Thoracic aorta (tissue), 2 donors: ENCODE results near the gene MRM3. TPM values are rescaled to one million over a fixed set of nuclear protein-coding genes. Genes with fewer than 3 reads are reported as not detected.
"Not testable (repeated sequence)": the region's sequence is repeated elsewhere in the genome, so short reads cannot be mapped to it uniquely, and the experiment has no call there.

Experiments used
- ATAC-seq: fragments of 150-250 bp; one replicate; pipeline ENCODE4 v1.8.0; 2017; ENCODE audit warnings: low read depth; ENCODE audit not compliant: insufficient number of reproducible peaks, low FRiP score
- DNase-seq: peaks from one replicate; pipeline ENCODE4 v3.0.0-alpha.2; 2020; ENCODE audit warnings: low spot score
- H3K27ac ChIP-seq, 2 donors: fragments of 200-600 bp; sonication (generic); 1 replicate in 1 of 2; 2 replicates in 1 of 2; pipeline ENCODE4 v1.5.1; 2016; ENCODE audit warnings: mild to moderate bottlenecking in 2 of 2, moderate library complexity in 2 of 2
- H3K27me3 ChIP-seq: fragments of 200-600 bp; sonication (generic); replicated peaks from 2 replicates; pipeline ENCODE4 v1.6.0; 2016; ENCODE audit warnings: mild to moderate bottlenecking; ENCODE audit not compliant: insufficient read depth
- H3K36me3 ChIP-seq: fragments of 200-600 bp; sonication (generic); one replicate; pipeline ENCODE4 v1.5.1; 2016
- H3K4me1 ChIP-seq, 2 donors: fragments of 200-600 bp; sonication (generic); 1 replicate in 1 of 2; 2 replicates in 1 of 2; pipeline versions ENCODE4 v1.5.1 to v1.6.0; 2016; ENCODE audit warnings: low read depth in 2 of 2, mild to moderate bottlenecking in 1 of 2; ENCODE audit not compliant: control insufficient read depth in 1 of 2
- H3K4me3 ChIP-seq: fragments of 200-600 bp; sonication (generic); 2 replicates; pipeline ENCODE4 v1.5.1; 2016; ENCODE audit warnings: mild to moderate bottlenecking
- H3K9me3 ChIP-seq: fragments of 200-600 bp; sonication (generic); 2 replicates; pipeline ENCODE4 v1.5.1; 2016
- total RNA-seq, 2 donors: library from RNA; depleted of rRNA; stranded (reverse); fragments of >200 nt; gene quantifications; one replicate each; pipeline versions ENCODE4 v1.1.0 to v1.2.3, GENCODE V29; 2016
- TF ChIP-seq, protein P1 (sequence below): fragments of 200-600 bp; sonication (generic); IDR thresholded peaks from one replicate; pipeline ENCODE4 v1.5.1; 2019; ENCODE audit warnings: antibody characterized with exemption

The MRM3 gene
- total RNA-seq, 2 donors from 2014 or later = 5.7 to 10.5 TPM

DNA sequence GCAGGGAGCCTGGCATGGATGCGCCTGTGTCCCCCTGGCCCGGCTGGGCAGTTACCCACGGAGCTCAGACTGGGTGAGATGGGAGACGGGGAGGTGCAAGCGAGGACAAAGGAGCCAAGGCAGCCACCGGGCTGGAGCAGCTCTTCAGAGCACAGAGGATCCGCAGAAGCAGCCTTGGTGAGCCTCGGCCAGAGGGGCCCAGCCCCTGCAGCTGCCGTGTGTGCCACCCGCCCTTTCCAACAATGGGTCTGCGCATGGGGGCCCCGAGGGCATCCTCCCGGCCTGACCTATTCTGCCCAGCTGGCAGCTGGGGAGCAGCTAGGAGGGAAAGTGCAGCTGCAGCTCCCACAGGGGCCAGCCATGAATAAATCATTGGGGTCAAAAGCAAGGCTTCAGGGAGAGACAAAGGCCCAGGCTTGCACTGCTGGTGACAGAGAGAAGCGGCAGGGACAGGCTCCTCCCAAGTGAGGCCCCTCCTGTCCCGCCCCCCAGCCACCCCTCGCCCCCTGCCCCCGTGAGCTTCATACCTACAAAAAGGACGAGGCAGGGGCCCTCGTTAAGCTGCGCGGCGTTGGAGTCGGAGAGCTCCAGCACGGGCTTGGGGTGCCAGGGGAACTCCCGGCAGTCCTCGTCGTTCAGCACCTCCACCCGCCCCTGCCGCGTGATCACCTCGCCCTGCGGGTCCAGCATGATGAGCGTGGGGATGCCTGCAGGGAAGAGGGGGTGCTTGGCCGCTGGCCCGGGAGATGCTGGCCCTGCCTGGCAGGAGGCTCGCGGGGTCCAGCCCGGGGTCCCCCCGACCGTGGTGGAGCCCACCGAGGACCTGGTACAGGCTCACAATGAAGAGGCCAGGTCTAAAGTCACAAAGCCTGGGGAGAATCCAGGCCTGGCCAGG, 22.6 kb downstream of the MRM3 start:
- H3K9me3 ChIP-seq = no peaks in the 10 kb centered on the region
- TF ChIP-seq, protein P1, sequence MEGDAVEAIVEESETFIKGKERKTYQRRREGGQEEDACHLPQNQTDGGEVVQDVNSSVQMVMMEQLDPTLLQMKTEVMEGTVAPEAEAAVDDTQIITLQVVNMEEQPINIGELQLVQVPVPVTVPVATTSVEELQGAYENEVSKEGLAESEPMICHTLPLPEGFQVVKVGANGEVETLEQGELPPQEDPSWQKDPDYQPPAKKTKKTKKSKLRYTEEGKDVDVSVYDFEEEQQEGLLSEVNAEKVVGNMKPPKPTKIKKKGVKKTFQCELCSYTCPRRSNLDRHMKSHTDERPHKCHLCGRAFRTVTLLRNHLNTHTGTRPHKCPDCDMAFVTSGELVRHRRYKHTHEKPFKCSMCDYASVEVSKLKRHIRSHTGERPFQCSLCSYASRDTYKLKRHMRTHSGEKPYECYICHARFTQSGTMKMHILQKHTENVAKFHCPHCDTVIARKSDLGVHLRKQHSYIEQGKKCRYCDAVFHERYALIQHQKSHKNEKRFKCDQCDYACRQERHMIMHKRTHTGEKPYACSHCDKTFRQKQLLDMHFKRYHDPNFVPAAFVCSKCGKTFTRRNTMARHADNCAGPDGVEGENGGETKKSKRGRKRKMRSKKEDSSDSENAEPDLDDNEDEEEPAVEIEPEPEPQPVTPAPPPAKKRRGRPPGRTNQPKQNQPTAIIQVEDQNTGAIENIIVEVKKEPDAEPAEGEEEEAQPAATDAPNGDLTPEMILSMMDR = no peak
- H3K4me1 ChIP-seq = no peaks in the 10 kb centered on the region
- DNase-seq = no peak
- no peak for ATAC-seq
- H3K27me3 ChIP-seq = no peaks in the 10 kb centered on the region
- H3K4me3 ChIP-seq = no peak overlapping the region
- H3K27ac ChIP-seq = no peak overlapping the region
- no peaks in the 10 kb centered on the region for H3K36me3 ChIP-seq

DNA sequence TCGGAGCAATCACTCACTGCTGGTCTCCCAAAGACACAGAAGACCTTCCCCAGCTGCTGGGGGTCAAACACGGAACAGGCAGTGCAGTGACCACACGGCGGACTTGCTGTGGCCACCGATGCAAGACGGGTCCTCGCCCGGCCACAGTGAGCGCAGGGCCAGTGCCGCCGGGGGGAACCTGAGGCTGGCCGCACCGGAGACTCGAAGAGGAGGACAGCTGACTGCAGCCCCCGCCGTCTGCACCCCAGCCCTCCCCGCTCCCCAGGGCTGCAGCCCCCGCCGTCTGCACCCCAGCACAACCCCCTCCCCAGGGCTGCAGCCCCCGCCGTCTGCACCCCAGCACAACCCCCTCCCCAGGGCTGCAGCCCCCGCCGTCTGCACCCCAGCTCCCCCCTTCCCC, 23.7 kb downstream of the MRM3 start:
- H3K27me3 ChIP-seq, H3K9me3 ChIP-seq, ATAC-seq, H3K27ac ChIP-seq, H3K36me3 ChIP-seq, H3K4me3 ChIP-seq, H3K4me1 ChIP-seq, DNase-seq: not testable (repeated sequence)

DNA sequence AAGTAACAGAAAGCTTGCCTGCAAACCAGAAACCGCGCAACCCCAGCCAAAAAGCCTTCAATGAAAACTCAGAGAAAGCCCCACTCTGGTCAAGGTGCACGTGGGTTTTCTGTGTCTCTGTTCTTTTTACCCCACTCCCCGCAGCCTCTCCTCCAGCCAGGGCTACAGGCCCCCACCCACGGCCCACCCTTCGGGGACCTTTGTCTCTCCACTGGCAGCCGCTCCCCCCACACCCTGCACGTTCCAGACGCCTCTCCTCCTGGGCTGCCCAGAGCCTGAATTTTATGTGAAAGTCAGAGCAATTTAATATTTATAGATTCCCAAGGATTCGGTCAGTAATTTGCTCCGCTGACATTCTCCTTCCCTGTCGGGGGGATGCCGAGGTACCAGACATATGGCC, 24.2 kb downstream of the MRM3 start:
- DNase-seq (no peak), ATAC-seq (no peak)
- TF ChIP-seq, protein P1 = no peak
- Histone ChIP-seq H3K27ac (no peak overlapping the region), H3K36me3 (no peaks in the 10 kb centered on the region), H3K4me3 (no peak overlapping the region), H3K27me3 (no peaks in the 10 kb centered on the region), H3K9me3 (no peaks in the 10 kb centered on the region), H3K4me1 (no peaks in the 10 kb centered on the region)

DNA sequence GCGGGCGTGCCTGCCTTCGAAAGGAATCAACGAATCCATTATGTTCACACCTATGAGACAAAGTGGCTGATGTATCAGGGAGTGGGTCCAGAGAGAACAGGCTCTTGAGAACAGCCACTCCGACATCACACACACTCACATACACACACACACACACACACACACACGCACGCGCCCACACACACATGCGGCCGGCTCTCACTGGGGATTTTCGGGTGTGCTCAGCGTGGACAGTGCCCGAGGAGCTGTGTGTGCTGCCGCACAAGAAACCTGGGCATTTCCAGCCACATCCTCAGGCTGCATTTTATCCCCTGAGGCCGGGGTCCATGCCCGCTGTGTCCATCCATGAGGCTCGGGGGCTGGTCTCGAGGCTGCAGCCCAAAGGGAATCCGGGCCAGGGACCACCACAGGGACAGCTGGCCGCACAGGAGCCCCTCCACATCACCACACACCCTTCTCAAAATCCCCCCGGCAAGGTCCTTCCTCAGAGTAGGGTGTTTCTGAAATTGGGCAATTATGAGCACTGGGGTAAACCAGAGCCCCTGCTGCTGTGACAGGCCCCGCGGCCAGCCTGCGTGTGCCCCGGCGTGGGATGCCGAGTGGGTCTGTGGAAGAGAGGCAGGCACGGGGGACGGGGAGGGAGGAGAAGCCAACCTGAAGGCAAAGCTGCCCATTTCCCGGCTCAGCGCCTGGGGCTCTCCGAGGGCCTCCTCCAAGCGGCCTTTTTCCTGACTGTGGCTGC, 24.8 kb downstream of the MRM3 start:
- ATAC-seq = peak; percentile 55
- no peaks in the 10 kb centered on the region for H3K4me1 ChIP-seq

DNA sequence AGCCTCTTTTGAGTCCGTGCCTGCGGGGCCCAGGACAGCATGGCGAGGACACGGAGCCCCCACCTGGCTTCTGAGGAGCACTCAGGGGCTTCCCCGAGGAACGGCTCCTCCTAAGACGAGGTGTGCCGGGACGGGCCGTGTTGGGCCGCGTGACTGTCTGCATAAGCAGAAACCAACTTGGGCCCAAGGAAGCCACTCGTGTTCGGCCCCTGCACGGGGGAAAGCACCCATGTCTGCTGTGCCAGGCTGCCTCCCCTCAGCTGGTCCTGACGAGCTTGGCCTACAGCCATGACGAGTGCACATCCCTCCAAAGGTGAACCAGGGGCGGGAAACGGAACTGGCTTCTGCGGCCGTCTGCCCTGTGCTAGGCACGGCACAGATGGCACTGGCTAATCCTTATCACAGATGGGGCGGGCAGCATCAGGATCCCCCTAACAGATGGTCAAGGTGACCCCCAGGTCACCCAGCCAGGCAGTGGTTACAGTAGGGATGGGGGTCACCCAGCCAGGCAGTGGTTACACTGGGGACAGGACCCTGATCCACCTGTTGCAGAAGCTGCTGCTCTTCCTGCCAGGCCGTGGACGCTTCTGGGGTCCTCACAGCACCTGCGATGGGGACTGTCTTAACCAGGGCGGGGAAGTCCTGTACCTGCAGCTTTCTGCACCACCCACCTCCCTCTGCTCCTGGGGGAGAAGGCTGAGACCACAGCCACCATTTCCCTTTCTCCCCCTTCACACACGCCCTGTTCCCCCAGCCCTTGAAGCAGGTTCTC, 25.6 kb downstream of the MRM3 start:
- Histone ChIP-seq H3K36me3 (no peaks in the 10 kb centered on the region), H3K27ac (no peak overlapping the region), H3K4me1 (no peaks in the 10 kb centered on the region), H3K9me3 (no peaks in the 10 kb centered on the region), H3K4me3 (no peak overlapping the region), H3K27me3 (no peaks in the 10 kb centered on the region)
- TF ChIP-seq, protein P1 = no peak
- DNase-seq (no peak), ATAC-seq (no peak)

More for the DNA sequence above, 24.8 kb downstream of the MRM3 start:
- Histone ChIP-seq H3K36me3 (no peaks in the 10 kb centered on the region), H3K9me3 (no peaks in the 10 kb centered on the region), H3K27ac (no peak overlapping the region), H3K27me3 (no peaks in the 10 kb centered on the region), H3K4me3 (no peak overlapping the region)
- DNase-seq = no peak
- TF ChIP-seq, protein P1 = no peak
